OCI-LY3 (cell line): Measurements from ENCODE around the gene GALNT2.

Experiments
- EZH2phosphoT487 ChIP-seq: fragments of 200-600 bp; shearing (Covaris generic); IDR thresholded peaks from 2 replicates; pipeline ENCODE4 v1.6.1; 2018; ENCODE audit warnings: antibody characterized with exemption, mixed run types, low read depth
- TF ChIP-seq, protein P1 (sequence below): fragments of 200-600, 300-600 bp; sonication (generic); IDR thresholded peaks from 2 replicates; pipeline ENCODE4 v1.5.1; 2014; ENCODE audit warnings: antibody characterized with exemption, low read length, low read depth

DNA sequence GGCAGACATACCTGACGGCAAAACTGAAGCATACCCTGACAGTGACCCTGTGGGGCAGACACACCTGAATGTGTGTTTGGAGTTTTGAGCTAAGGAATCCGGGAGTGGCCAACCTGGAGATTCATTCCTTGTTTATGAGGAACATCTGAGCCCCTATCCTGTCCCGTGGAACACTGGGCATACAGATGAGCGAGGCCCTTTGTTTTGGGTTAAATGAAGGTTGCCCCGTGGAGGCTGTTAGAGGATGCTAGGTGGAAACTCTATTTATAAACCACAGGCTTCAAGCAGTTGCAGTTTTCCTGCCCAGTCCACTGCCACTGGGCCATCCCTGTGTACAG lies 18.1 kb downstream of the GALNT2 start:
- TF ChIP-seq, protein P1, sequence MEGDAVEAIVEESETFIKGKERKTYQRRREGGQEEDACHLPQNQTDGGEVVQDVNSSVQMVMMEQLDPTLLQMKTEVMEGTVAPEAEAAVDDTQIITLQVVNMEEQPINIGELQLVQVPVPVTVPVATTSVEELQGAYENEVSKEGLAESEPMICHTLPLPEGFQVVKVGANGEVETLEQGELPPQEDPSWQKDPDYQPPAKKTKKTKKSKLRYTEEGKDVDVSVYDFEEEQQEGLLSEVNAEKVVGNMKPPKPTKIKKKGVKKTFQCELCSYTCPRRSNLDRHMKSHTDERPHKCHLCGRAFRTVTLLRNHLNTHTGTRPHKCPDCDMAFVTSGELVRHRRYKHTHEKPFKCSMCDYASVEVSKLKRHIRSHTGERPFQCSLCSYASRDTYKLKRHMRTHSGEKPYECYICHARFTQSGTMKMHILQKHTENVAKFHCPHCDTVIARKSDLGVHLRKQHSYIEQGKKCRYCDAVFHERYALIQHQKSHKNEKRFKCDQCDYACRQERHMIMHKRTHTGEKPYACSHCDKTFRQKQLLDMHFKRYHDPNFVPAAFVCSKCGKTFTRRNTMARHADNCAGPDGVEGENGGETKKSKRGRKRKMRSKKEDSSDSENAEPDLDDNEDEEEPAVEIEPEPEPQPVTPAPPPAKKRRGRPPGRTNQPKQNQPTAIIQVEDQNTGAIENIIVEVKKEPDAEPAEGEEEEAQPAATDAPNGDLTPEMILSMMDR, result no peak
- no peak for TF ChIP-seq EZH2phosphoT487
